PFSK-1 (cell line): Measurements from ENCODE around the gene TRPC4.

Experiments used
- POLR2AphosphoS5 ChIP-seq: IDR thresholded peaks from 2 replicates; pipeline ENCODE4 v1.6.1; 2012; ENCODE audit warnings: low read depth, mild to moderate bottlenecking, control low read depth, low read length, moderate library complexity
- TAF1 ChIP-seq: IDR thresholded peaks from 2 replicates; pipeline ENCODE4 v1.6.1; 2012; ENCODE audit warnings: low read length, control low read depth, borderline replicate concordance; ENCODE audit not compliant: insufficient read depth

DNA sequence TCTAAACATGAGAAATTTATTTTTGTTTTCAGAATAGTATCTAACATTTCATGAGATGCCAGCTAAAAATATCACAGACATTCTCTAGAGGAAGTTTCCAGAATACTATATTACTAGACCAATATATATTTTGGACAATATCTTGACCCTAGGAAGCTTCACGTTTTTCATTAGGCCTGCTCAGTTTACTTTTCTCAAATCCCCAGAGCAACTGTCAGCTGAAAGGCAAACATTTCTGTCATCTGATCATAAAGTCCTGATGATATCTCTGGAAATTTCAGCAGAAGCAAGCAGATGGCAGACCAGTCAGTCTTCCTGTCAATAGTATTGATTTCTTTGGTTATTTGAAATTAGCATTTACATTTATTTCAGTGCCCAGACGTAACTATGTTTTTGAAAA is 275.0 kb downstream of the TRPC4 start:
- TF ChIP-seq POLR2AphosphoS5 (no peak), TAF1 (no peak)
